ENCODE results near the gene ARHGEF40. TPM values are rescaled to one million over a fixed set of nuclear protein-coding genes. Genes with fewer than 3 reads are reported as not detected.

The ARHGEF40 gene
- total RNA-seq, 2 experiments from 2014 or later = 1.2 to 1.3 TPM

- CTCF ChIA-PET = interaction anchor here (0.8 kb wide), 1 partner anchor 45 kb away, joined by 3 read pairs; no protein-coding TSS in a partner anchor
- Mint-ChIP-seq H3K27ac (no peak overlapping the region), H3K4me1 (ENCODE audit: low read depth) (no peaks in the 10 kb centered on the region), H3K36me3 (ENCODE audit: low read depth) (no peaks in the 10 kb centered on the region), H3K9me3 (no peaks in the 10 kb centered on the region), H3K27me3 (peaks cover 49% of the 10 kb centered on the region), H3K4me3 (no peak overlapping the region)
- Histone ChIP-seq H3K4me3 (ENCODE audit: low read length) (no peak overlapping the region), H3K4me1 (ENCODE audit: insufficient read depth, low read length) (no peaks in the 10 kb centered on the region), H3K27ac (ENCODE audit: low read depth in 1 of 2, low read length in 2 of 2) (no peak overlapping the region), H3K36me3 (ENCODE audit: insufficient read depth, low read length) (no peaks in the 10 kb centered on the region), H3K9me3 (ENCODE audit: control insufficient read depth in 1 of 2, insufficient read depth in 1 of 2, low read length in 2 of 2) (no peaks in the 10 kb centered on the region), H3K27me3 (ENCODE audit: control insufficient read depth in 1 of 2, insufficient read depth in 2 of 2, low read length in 2 of 2) (peaks cover 9 to 13% of the 10 kb centered on the region in 2 experiments)
- ATAC-seq (ENCODE audit: poor library complexity) (no peak), DNase-seq (no peak)
- intact Hi-C loops (cut with DNase I, micrococcal nuclease) = no loop called here
- POLR2A ChIA-PET = no interaction called here
- no peak for TF ChIP-seq CTCF (IDR thresholded peaks at IDR 0.05)
These were observed 10.1 kb upstream of the ARHGEF40 start for GRCh38 chr14:21059842-21060613.

GRCh38 chr14:21060614-21061346, 9.3 kb upstream of the ARHGEF40 start:
- H3K4me3 ChIP-seq (ENCODE audit: low read length) = no peak overlapping the region
- H3K4me1 Mint-ChIP-seq (ENCODE audit: low read depth) = no peaks in the 10 kb centered on the region
- H3K4me1 ChIP-seq (ENCODE audit: insufficient read depth, low read length) = no peaks in the 10 kb centered on the region
- peaks cover 10 to 13% of the 10 kb centered on the region in 2 experiments for H3K27me3 ChIP-seq (ENCODE audit: control insufficient read depth in 1 of 2, insufficient read depth in 2 of 2, low read length in 2 of 2)
- ChIA-PET CTCF (interaction anchor here (1.3 kb wide), 1 partner anchor 90 kb away, joined by 4 read pairs; no protein-coding TSS in a partner anchor), POLR2A (no interaction called here)
- no peak for DNase-seq
- no peaks in the 10 kb centered on the region for H3K36me3 ChIP-seq (ENCODE audit: insufficient read depth, low read length)
- no peak for TF ChIP-seq CTCF (IDR thresholded peaks at IDR 0.05)
- no peaks in the 10 kb centered on the region for H3K9me3 ChIP-seq (ENCODE audit: control insufficient read depth in 1 of 2, insufficient read depth in 1 of 2, low read length in 2 of 2)
- no peak for ATAC-seq (ENCODE audit: poor library complexity)
- no peak overlapping the region for H3K27ac Mint-ChIP-seq
- no peak overlapping the region for H3K27ac ChIP-seq (ENCODE audit: low read depth in 1 of 2, low read length in 2 of 2)
- intact Hi-C loops (cut with DNase I, micrococcal nuclease) = no loop called here
- no peak overlapping the region for H3K4me3 Mint-ChIP-seq
- H3K27me3 Mint-ChIP-seq = peaks cover 57% of the 10 kb centered on the region
- no peaks in the 10 kb centered on the region for H3K36me3 Mint-ChIP-seq (ENCODE audit: low read depth)
- no peaks in the 10 kb centered on the region for H3K9me3 Mint-ChIP-seq

GRCh38 chr14:21061347-21061668, 8.8 kb upstream of the ARHGEF40 start:
- no peaks in the 10 kb centered on the region for H3K4me1 ChIP-seq (ENCODE audit: insufficient read depth, low read length)
- Mint-ChIP-seq H3K4me1 (ENCODE audit: low read depth) (no peaks in the 10 kb centered on the region), H3K4me3 (no peak overlapping the region), H3K9me3 (no peaks in the 10 kb centered on the region), H3K36me3 (ENCODE audit: low read depth) (no peaks in the 10 kb centered on the region), H3K27ac (no peak overlapping the region), H3K27me3 (peaks cover 62% of the 10 kb centered on the region)
- ATAC-seq (ENCODE audit: poor library complexity) (no peak), DNase-seq (no peak)
- intact Hi-C loops (cut with DNase I, micrococcal nuclease) = no loop called here
- no peak for TF ChIP-seq CTCF (IDR thresholded peaks at IDR 0.05)
- no peaks in the 10 kb centered on the region for H3K36me3 ChIP-seq (ENCODE audit: insufficient read depth, low read length)
- CTCF ChIA-PET = interaction anchor here (0.9 to 1.3 kb wide), 4 partner anchors 14 to 90 kb away, joined by 3 to 4 read pairs (median 4); no protein-coding TSS in a partner anchor
- H3K9me3 ChIP-seq (ENCODE audit: control insufficient read depth in 1 of 2, insufficient read depth in 1 of 2, low read length in 2 of 2) = no peaks in the 10 kb centered on the region
- POLR2A ChIA-PET = no interaction called here
- no peak overlapping the region for H3K27ac ChIP-seq (ENCODE audit: low read depth in 1 of 2, low read length in 2 of 2)
- peaks cover 13% of the 10 kb centered on the region in 2 experiments for H3K27me3 ChIP-seq (ENCODE audit: control insufficient read depth in 1 of 2, insufficient read depth in 2 of 2, low read length in 2 of 2)
- H3K4me3 ChIP-seq (ENCODE audit: low read length) = no peak overlapping the region
